Eye (tissue), 1 donor: ENCODE measurements around the gene C11orf68.

ENCODE experiments used
- DNase-seq: peaks from one replicate; pipeline ENCODE4 v3.0.0-alpha.2; 2015

Gene C11orf68

DNA sequence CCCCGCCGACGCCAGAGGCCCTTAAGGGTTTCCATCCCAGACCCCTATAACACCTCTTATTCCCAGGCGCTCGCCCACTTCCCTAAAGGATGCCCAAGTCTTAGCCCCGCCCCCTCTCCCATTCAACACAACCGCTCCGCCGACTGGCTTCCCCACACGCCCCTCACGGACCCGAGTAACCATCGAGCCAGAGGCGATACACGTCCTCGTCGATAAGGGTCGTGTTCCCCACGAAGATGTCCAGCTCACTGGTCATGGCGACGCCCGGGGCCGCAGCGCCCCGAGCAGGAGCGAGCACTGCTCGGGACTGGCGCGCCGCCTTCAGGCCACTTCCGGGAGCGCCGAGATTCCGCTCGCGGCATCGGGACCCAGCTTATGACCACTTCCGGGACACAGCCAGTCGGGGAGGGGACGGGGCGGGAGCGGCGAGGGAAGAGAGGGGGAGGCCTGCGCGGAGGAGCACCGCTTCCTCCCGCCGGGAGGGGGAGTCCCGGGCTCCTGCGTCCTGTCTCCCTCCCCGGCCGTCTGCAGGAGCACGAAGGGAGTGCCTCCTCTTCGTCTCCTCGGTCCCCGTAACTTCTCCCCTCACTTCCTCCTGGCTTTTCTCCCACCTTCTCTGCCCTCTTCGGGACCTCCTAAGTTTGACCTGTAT lies 30.6 kb downstream of the C11orf68 start, which contains the start of gene FIBP:
Gene FIBP, minus strand, starts transcription at position 309 of the 652 bp plus-strand sequence. Its CDS starts 53 bp downstream, at position 256.
- DNase-seq, result peak; percentile 98

DNA sequence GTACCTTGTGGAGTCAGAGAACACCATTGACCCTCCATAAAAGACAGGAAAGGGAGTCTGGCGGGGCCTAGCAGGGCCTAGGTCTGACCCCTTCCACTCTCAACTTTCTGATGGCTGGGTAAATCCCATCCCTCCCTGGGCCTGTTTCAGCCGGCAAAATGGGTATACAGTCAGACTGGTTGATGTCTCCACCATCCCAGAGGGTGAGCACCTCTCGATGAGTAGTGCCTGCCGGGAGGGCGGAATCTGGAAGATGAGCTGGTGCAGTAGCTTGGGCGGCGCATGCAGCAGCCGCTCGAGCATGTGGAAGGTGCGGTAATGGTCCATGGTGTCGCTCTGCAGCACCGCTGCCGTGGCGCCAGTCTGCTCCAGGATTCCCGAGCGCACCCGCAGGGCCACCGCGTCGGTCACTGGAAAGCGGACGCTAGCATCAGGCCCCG lies 31.1 kb downstream of the C11orf68 start:
- DNase-seq, result no peak

DNA sequence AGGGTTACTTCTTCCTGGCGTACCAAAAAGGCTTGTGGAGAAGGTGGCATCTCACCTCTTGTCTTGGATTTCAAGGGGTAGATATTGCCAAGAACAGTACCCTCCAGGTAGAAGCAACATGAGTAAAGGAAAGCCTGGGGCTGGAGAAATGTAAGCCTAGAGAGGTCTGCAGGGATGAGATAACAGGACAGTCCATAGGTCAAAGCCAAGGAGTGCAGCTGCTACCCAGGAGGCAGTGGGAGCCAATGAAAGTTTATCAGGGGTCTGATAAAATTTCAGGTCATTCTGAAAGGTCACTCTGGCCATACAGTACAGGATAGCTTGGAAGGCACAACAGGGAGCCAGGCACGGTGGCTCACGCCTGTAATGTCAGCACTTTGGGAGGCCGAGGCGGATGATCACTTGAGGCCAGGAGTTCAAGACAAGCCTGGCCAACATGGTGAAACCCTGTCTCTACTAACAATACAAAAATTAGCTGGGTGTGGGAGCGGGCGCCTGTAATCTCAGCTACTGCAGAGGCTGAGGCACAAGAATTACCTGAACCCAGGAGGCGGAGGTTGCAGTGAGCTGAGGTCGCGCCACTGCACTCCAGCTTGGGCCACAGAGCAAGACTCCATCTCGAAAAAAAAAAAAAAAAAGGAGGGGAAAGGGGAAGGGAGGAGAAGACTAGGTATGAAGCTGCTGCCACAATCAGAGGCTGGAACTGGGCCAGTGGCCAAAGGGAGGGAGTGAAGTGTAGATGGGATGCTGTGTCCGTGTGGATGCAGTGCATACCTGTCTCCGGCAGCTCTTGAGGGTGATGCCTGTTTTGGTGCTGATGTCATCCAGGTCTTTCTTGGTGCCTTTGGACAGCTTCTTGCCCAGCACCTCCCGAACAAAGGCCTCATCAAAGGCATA lies 31.8 kb downstream of the C11orf68 start:
- no peak for DNase-seq

DNA sequence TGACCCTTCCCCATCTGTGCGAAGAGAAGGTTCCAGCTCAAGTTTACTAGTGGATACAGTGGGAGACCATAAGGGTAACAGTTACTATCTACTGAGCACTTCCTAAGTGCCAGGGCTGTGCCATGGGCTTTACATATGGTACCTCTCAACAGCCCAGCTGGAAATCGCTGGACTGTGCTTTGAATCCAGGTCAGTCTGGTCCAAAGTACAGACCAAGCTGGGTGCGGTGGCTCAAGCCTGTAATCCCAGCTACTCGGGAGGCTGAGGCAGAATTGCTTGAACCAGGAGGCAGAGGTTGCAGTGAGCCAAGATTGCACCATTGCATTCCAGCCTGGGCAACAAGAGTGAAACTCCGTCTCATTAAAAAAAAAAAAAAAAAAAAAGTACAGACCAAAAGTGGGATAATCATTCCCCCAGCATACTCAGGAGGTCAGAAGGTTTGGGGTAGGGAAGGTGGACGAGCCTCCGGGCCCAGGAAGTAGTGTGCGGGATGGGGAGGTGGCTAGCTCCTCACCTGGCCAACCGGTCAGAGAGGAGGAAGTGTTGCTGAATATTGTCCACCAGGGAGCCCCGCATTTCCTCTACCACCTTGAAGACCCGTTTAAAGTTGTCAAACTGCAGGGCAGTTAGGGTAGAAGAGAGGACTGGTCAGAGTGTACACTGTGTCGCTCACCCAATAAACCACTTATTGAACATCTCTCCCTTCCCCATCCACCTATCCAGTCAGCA lies 32.9 kb downstream of the C11orf68 start:
- DNase-seq, result no peak

DNA sequence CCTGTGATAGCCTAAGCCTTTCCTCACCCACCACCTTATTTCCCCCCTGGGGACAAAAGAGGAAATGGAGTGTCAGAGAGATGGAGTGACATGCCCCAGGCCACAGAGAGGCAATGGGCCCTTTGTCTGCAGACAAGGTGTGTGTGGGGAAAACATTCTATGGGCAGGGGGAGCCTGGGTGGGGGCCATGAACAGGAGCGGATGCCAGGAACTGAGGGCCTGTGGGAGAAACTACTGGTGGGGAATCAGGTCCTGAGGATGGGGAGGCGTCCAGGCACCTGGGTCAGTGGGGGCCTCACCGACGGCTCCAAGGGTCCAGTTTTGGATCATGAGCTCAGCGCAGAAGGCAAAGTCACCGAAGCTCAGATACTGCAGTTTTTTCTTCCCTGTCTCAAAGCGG lies 33.6 kb downstream of the C11orf68 start:
- DNase-seq, result no peak

DNA sequence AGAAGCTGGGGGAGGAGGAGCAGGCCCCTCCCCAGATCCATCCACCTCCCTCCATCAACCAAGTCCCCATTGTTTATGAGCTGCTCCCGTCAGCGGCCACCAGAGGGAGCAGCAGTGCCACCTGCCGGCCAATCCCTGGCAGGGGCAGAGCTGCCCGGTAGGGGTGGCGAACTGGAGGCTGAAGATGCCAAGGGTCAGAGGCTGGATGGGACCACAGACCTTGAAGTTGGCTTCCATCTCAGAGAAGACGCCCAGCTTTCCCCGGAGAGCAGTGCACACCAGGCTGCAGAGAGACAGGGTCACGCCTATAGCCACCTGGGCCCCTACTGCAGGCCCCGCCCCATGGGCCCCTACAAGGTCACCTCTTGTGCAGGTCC lies 34.2 kb downstream of the C11orf68 start:
- peak; percentile 86 for DNase-seq

DNA sequence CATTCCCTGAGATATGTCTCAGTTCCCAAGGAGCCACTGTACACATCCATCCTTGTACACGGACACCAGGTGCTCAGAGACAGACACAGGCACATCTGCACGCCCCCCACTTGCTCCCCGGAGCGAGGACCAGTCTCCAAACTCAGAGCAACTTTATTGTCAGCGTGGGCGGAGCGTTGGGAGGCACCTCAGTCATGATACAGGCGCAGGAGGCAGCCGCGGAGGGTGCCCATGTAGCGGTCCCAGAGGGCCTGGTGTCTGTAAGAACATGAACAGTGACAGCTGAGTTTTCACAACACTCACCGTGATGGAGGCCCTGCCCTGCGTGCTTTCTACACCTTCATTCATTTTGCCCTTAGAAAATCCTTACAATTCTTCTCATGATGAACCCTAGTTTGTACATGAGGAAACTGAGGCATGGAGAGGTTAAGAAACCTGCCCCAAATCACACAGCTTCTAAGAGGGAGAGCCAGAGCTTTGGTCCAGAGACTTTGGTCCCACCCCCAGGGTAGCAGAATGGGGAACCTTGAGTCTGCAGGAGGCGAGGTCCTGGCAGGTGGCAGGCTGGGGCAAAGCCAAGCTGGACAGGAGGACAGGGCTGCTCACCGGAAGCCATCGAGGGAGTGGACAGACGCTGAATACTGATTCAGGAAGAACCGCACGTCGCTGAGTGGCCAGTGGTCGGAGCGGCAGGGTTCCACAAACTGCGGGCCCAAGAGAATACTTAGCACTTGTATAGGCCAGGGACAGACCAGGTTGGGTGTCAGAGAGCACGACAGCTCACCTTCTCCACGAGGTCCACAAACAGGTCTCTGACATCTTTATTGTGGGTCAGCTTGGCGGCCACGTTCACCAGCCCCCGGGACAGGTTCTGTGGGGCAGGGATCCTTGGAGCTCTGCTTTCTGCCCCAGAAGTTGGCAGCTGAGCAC lies 34.8 kb downstream of the C11orf68 start:
- no peak for DNase-seq

DNA sequence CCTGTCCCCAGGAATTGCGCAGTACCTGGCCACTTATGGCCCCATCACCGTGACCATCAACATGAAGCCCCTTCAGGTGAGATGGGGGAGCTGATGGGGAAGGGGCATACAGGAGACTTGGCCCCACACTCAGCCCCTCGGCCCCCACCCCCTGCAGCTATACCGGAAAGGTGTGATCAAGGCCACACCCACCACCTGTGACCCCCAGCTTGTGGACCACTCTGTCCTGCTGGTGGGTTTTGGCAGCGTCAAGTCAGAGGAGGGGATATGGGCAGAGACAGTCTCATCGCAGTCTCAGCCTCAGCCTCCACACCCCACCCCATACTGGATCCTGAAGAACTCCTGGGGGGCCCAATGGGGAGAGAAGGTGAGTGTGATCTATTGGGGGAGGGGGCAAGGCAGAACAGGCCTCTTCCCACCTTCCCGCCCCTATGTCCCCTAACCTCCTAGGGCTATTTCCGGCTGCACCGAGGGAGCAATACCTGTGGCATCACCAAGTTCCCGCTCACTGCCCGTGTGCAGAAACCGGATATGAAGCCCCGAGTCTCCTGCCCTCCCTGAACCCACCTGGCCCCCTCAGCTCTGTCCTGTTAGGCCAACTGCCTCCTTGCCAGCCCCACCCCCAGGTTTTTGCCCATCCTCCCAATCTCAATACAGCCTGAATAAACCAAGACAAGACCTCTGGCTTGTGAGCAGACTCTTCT lies 35.7 kb downstream of the C11orf68 start:
- no peak for DNase-seq

DNA sequence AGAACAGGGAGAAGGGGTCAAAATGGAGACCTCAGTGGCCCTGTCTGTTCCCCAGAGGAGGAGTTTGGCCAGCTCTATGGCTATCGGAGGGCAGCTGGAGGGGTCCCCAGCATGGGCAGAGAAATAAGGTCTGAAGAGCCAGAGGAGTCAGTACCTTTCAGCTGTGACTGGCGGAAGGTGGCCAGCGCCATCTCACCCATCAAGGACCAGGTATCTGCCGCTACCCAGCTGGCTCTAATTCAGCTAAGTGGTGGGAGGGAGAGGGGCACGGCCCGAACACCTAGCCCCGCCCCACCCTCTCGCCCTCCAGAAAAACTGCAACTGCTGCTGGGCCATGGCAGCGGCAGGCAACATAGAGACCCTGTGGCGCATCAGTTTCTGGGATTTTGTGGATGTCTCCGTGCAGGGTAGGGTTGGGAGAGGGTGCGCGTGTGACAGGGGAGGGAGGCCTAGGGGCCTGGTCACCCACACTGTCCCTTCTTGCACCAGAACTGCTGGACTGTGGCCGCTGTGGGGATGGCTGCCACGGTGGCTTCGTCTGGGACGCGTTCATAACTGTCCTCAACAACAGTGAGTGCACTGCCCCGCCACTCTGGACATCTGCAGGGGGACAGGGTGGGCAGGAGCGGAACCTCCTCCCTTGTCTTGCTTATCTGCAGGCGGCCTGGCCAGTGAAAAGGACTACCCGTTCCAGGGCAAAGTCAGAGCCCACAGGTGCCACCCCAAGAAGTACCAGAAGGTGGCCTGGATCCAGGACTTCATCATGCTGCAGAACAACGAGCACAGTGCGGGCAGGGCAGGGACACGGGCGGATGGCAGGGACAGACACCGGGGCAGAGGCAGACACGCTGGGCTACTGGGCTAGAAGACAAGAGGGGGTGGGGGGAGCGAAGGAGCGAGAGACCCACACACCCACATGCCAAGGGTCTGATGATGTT lies 36.5 kb downstream of the C11orf68 start:
- no peak for DNase-seq

DNA sequence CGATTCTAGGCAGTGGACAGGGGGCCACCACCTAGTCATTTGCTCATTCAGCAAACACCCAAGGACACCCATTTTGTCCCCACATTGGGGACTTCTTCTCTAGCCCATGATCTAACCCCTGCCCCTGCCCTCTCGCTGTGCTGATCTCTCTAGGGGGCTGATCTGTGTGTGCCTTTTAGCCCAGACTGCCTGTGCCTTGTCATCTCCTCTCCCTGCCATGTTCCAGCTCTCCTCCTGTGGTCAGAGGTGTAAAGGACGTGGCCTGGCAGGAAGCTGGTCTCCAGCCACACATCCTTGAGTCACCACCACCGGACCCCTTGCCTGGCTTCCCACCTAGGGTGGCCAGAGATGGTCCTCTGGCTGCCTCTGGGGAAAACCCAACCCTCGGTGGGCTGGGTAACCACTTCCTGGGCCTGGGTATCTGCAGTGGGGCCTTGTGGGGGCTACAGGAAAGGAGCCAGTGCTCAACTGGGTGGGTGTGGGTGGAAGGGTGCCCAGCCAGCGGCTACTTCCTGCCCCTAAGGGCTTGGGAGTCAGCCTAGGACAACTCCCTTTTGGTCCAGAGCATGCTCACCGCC lies 37.9 kb downstream of the C11orf68 start:
- no peak for DNase-seq

DNA sequence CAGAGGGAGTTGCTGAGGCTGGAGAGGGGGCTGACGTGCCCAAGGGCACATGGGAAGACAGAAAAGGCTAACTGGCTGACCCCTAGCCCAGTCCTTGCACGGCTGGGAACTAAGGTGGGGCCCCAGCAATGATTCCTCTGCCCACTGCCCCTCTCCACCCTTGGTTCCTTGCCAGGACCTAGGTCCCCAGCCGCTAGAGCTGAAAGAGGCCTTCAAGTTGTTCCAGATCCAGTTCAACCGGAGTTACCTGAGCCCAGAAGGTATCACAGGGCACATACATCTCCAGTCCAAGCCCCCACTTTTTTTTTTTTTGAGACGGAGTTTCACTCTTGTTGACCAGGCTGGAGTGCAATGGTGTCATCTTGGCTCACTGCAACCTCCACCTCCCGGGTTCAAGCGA lies 38.8 kb downstream of the C11orf68 start:
- no peak for DNase-seq

DNA sequence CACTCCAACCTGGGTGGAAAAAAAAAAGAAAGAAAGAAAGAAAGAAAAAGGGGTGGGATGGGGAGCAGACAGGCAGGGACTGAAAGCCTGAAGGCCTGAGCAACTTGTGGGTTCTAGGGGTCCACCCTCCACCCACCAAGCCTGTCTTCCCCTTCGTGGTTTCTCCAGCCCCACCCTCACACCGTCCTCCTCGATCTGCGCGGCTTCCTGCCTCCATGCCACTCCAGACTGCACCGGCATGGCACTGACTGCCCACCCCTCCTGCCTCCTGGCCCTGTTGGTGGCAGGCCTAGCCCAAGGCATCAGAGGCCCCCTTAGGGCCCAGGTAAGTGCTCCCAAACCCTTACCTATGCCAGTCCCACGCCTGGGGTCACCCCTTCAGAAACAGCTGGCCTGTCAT lies 39.2 kb downstream of the C11orf68 start, which contains the start of gene CTSW:
Gene CTSW, plus strand, starts transcription at position 221 of the 400 bp plus-strand sequence. Its CDS starts 18 bp downstream, at position 239.
- DNase-seq, result no peak

DNA sequence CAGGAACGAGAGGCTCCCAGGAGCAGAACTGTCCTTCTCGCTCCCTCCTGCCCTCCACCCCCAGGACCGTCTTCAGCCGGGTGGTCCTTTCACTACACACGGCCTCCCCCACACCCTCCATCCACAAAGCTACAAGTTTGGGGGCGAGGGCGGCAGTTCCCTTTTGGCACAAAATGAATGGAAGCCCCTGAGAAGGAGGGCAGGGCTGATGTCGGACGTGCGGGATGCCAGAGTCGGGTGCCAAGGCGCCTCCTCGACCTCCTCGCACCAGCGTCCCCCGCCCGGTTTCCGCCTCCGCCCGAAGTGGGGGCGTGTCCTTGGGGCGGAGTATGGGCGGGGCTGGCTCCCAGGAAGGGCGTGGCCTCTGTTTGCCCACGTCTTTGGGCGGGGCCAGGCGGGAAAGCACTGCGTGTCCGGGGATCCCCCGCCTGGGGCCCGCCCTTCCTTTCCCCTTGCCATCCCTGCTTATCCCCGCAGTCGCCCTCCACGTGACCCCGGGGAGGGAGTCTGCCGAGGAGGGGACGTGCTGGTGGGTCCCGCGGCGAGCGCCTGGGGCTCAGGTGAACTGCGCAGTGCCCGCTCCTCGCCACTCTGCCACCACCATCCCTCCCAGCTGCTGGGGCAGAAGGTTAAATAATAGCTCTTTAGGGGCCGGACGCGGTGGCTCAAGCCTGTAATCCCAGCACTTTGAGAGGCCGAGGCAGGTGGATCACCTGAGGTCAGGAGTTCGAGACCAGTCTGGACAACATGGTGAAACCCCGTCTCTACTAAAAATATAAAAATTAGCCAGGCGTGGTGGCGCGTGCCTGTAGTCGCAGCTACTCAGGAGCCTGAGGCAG lies 45.3 kb downstream of the C11orf68 start:
- peak; percentile 98 for DNase-seq

DNA sequence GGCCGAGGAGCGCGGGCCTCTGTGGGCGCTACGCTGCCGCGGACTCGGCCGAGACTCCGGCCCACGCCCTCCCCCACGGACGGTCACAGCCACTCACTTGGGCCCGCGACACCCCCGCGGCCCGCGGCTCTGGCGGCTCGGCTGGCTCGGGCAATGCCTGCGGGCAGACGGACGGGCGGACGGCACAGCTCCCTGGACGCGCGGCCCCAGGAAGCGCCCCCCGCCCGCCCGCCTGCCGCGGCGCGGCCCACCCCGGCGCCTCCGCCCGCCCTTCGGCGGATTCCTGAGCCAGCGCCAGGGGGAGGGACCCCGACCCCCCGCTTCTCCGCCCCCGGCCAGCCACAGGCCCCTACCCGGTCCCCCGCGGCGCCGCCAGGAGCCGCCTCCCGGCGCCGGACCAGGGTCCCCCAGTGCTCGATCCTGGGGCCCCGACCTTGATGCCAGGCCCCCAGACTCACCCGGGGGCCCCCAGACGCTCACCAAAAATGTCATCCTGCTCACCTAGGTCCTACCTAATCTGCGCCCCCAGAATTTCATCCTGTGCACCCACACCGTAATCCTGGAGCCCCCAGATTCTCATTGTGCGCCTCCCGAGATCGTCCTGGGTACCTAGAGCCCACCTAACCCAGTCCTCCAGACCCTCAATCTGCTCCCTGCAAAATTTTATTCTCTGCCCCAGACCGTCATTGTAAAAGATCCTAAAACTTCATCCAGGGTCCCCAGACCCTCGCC lies 46.1 kb downstream of the C11orf68 start, which contains the start of gene EFEMP2:
Gene EFEMP2, minus strand, starts transcription at position 215 of the 732 bp plus-strand sequence. CDS start 446 bp downstream, outside the sequence.
- DNase-seq, result peak; percentile 62

DNA sequence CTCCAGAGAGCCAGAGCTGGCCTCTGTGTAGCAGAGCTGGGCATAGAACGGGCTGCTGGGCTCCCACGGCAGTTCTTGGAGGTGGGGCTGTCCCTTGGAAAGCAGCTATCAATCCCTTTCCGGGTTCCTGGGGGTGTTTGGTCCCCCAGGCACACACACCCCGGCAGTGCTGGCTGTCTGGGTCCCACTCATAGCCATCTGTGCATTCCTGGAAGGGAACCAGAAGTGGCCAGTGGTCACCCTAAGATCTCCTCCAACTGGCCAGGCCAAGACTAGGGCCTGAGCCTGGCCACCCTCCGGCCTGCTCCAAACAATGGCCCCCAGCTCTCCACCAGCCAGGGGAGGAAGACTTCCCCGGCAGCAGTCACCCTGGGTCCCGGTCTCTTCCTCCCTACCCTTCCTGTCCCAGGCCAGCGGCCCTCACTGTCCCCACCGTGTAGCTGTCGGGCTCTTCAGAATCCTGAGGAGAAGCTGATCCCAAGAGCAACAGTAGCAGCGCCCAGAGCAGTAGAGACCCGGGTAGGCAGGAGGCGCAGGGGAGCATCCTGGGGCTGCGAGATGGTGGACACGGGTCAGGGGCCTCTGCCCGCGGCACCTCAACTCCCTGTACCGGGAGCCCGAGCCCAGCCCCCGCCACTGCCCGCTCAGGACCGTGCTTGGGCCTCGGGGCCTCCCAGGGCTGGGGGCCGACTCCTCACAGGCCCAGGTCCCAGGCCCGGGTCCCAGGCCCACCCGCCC lies 46.9 kb downstream of the C11orf68 start:
- peak; percentile 48 for DNase-seq

DNA sequence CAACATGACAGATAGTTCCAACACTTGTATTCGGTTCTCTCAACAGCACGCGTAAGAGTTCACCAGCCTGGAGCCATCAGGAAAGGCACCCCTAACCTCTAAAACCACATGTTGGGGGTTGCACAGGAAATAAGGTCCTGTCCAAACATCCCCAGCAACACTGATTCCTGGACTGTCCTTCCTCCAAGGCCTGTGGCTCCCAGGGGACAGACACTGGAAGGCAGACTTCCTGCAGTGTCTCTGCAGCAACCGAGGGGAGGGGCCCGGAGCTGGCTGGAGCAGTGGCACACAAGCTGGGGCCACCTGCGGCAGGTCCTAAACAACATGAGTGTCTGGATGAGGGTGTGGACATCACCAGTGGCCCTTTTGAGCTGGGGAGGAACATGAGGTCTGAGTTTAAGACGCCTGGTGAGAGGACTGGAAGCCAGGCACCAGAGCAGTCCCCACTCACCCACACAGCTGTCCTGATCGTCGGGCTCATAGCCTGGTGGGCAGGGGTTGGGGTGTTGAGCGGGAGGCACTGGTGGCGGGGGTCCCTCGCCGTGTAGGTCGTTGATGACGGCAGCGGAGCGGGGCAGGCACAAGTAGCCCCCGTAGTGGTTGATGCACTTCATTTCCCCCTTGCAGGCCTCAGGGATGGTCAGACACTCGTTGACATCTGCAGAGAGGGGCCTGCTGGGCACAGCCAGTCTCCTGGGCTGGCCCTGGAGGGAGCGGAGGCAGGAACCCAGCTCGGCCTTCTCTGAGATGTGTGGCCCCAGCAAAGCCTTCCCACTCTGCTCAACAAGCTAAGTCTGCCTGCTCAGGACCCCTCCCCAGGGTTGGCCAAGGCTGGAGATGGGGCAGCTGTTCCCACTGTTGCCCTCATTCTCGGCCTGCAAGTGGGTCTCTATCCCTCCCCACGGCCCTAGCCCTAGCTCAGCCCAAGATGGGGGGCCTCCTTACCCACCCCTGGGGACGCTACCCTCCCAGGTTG lies 47.9 kb downstream of the C11orf68 start:
- no peak for DNase-seq
